DND-41 (cell line): ENCODE results near the gene AMPD2.

Source experiments
- ATAC-seq: fragments of 200-7000 bp; cut with Tn5 transposase; 3 replicates; pipeline ENCODE4 v1.9.1; 2021; ENCODE audit warnings: low read depth; ENCODE audit not compliant: insufficient read depth
- DNase-seq: peaks from one replicate; pipeline ENCODE4 v3.0.0-alpha.2; 2020
- H2AFZ ChIP-seq: 2 replicates; pipeline ENCODE4 v1.6.0; 2012; ENCODE audit warnings: low read depth, low read length
- H3K27ac ChIP-seq: 2 replicates; pipeline ENCODE4 v1.5.1; 2012; ENCODE audit warnings: low read length, inconsistent platforms
- H3K27me3 ChIP-seq: fragments of 200-600 bp; sonication (generic); 2 replicates; pipeline ENCODE4 v1.6.0; 2012; ENCODE audit warnings: low read length, mild to moderate bottlenecking, inconsistent platforms; ENCODE audit not compliant: insufficient read depth, poor library complexity
- H3K36me3 ChIP-seq: 2 replicates; pipeline ENCODE4 v1.5.1; 2012; ENCODE audit warnings: low read length, inconsistent platforms; ENCODE audit not compliant: insufficient read depth
- H3K4me1 ChIP-seq: 2 replicates; pipeline ENCODE4 v1.5.1; 2012; ENCODE audit warnings: mild to moderate bottlenecking, low read length; ENCODE audit not compliant: insufficient read depth
- H3K4me2 ChIP-seq: 2 replicates; pipeline ENCODE4 v1.6.0; 2012; ENCODE audit warnings: mild to moderate bottlenecking, moderate library complexity, low read length, inconsistent platforms; ENCODE audit not compliant: insufficient read depth
- H3K4me3 ChIP-seq, 2 experiments: fragments of 200-600 bp in 1 of 2; shearing (Covaris generic) in 1 of 2; 2 replicates each; pipeline ENCODE4 v1.5.1; 2012 to 2016; ENCODE audit warnings: inconsistent platforms in 2 of 2, low read length in 2 of 2, mild to moderate bottlenecking in 2 of 2, low read depth in 1 of 2, moderate library complexity in 1 of 2
- H3K79me2 ChIP-seq: 2 replicates; pipeline ENCODE4 v1.6.0; 2012; ENCODE audit warnings: low read length, inconsistent platforms; ENCODE audit not compliant: insufficient read depth
- H3K9ac ChIP-seq: 2 replicates; pipeline ENCODE4 v1.6.0; 2012; ENCODE audit warnings: low read depth, mild to moderate bottlenecking, inconsistent platforms, low read length, moderate library complexity
- H3K9me3 ChIP-seq: 2 replicates; pipeline ENCODE4 v1.5.1; 2012; ENCODE audit warnings: low read length, moderate library complexity, mild to moderate bottlenecking, inconsistent platforms; ENCODE audit not compliant: insufficient read depth, severe bottlenecking
- H4K20me1 ChIP-seq: 2 replicates; pipeline ENCODE4 v1.6.0; 2012; ENCODE audit warnings: low read length; ENCODE audit not compliant: insufficient read depth
- EZH2 ChIP-seq: IDR thresholded peaks from 3 replicates; pipeline ENCODE4 v1.6.1; 2012; ENCODE audit warnings: borderline replicate concordance, low read depth, mild to moderate bottlenecking, moderate library complexity, low read length, inconsistent platforms; ENCODE audit not compliant: severe bottlenecking
- TF ChIP-seq, protein P1 (sequence below): IDR thresholded peaks from 2 replicates; pipeline ENCODE4 v1.5.1; 2012; ENCODE audit warnings: borderline replicate concordance, low read length, moderate library complexity, mild to moderate bottlenecking; ENCODE audit not compliant: poor library complexity, severe bottlenecking; ENCODE audit errors: extremely low read depth

Gene AMPD2

DNA sequence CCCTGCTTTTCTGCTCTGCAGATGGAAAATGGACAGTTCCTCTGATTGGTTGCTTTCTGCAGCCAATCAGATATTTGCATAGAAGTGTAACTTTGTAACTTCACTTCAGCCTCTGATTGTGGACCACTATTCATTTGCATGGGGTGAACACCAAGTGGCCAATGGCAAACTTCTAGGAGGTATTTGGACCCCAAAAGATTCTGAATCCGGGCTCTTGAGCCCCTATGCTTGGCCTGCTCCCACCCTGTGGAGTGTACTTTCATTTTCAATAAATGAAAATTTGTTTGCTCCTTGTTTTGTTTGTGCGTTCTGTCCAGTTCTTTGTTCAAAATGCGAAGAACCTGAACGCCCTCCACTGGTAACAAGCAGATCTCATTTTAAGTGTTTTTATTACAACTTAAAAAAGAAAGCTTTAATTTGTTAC is 29.9 kb downstream of the AMPD2 start:
- no peak for ATAC-seq
- Histone ChIP-seq H3K9ac (no peak overlapping the region), H3K4me2 (no peak overlapping the region), H3K9me3 (no peaks in the 10 kb centered on the region), H3K4me1 (no peaks in the 10 kb centered on the region), H3K36me3 (no peaks in the 10 kb centered on the region), H3K27ac (no peak overlapping the region), H2AFZ (no peak overlapping the region), H3K79me2 (no peaks in the 10 kb centered on the region), H3K27me3 (peaks cover 2% of the 10 kb centered on the region), H3K4me3 (no peak overlapping the region), H4K20me1 (no peaks in the 10 kb centered on the region)
- TF ChIP-seq EZH2: no peak
- TF ChIP-seq, protein P1, sequence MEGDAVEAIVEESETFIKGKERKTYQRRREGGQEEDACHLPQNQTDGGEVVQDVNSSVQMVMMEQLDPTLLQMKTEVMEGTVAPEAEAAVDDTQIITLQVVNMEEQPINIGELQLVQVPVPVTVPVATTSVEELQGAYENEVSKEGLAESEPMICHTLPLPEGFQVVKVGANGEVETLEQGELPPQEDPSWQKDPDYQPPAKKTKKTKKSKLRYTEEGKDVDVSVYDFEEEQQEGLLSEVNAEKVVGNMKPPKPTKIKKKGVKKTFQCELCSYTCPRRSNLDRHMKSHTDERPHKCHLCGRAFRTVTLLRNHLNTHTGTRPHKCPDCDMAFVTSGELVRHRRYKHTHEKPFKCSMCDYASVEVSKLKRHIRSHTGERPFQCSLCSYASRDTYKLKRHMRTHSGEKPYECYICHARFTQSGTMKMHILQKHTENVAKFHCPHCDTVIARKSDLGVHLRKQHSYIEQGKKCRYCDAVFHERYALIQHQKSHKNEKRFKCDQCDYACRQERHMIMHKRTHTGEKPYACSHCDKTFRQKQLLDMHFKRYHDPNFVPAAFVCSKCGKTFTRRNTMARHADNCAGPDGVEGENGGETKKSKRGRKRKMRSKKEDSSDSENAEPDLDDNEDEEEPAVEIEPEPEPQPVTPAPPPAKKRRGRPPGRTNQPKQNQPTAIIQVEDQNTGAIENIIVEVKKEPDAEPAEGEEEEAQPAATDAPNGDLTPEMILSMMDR: no peak
- no peak for DNase-seq

DNA sequence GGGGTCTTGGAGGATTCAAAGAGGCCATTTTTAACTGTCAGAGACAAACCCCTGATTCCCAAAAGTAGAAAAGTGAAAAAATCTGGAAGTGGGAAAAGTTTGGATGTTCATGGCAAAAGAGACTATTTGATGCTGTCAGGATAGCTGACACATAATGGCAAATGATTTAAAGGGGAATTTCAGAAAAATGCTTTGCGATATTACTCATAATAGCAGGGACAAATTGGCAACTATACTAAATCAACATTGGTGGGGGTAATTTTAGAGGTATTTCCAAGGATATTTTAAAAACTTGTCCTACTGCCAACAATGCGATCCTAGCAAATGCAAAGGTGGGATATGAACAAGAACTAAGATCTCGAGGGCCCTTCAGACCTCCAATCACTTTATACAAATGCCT is 31.0 kb downstream of the AMPD2 start:
- ATAC-seq: no peak
- no peak for DNase-seq
- Histone ChIP-seq H3K27ac (no peak overlapping the region), H3K4me2 (no peak overlapping the region), H3K79me2 (no peaks in the 10 kb centered on the region), H3K36me3 (no peaks in the 10 kb centered on the region), H2AFZ (no peak overlapping the region), H3K9ac (no peak overlapping the region), H3K4me3 (no peak overlapping the region), H3K9me3 (no peaks in the 10 kb centered on the region), H4K20me1 (no peaks in the 10 kb centered on the region), H3K4me1 (no peaks in the 10 kb centered on the region), H3K27me3 (peaks cover 2% of the 10 kb centered on the region)
- TF ChIP-seq EZH2: no peak
- TF ChIP-seq, protein P1: no peak

DNA sequence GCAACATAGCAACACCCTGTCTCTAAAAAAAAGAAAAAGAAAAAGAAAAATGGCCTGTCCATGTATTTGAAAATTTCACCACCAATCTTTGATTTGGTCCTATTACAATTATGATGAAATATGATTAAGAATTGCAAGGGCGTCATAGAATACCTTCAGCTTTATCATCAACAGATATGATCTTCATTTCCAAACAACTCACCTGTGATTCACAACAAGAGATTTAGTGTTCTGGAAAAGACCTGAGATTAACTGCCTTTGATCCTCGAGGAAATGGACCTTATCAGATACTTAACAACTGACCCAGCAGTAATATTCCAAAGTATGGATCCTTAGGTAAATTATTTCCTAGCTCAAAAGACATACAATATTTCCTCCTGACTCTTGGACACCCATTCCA is 32.8 kb downstream of the AMPD2 start:
- ATAC-seq (no peak), DNase-seq (no peak)
- TF ChIP-seq EZH2: no peak
- TF ChIP-seq, protein P1: no peak
- H3K79me2 ChIP-seq: no peaks in the 10 kb centered on the region
- H4K20me1 ChIP-seq: no peaks in the 10 kb centered on the region
- H3K36me3 ChIP-seq: no peaks in the 10 kb centered on the region
- H3K4me1 ChIP-seq: no peaks in the 10 kb centered on the region
- no peaks in the 10 kb centered on the region for H3K9me3 ChIP-seq
- H3K27me3 ChIP-seq: peaks cover 3% of the 10 kb centered on the region
- no peak overlapping the region for H3K27ac ChIP-seq
- no peak overlapping the region for H3K9ac ChIP-seq
- no peak overlapping the region for H3K4me2 ChIP-seq
- no peak overlapping the region for H2AFZ ChIP-seq
- H3K4me3 ChIP-seq: no peak overlapping the region

DNA sequence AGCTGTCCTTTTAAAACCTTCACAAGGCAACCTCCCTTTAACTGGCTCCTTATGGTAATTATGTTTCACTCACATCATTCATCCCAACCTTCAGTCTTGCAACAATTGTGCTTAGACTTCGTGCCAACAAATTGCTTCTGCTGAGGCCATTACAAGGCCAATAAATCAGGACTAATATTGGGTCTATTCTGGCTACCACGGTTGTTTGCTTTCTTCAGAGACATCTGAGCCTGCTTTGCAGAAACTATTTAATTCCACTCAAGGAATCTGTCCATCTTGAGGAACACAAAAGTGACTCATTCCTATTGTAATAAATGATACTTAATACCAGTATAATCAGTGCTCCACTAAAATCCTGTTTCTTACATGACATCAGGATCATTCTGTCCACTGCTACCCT is 33.7 kb downstream of the AMPD2 start:
- Histone ChIP-seq H3K4me3 (no peak overlapping the region), H3K4me1 (no peaks in the 10 kb centered on the region), H4K20me1 (no peaks in the 10 kb centered on the region), H3K36me3 (no peaks in the 10 kb centered on the region), H3K9me3 (no peaks in the 10 kb centered on the region), H2AFZ (no peak overlapping the region), H3K27me3 (peaks cover 4% of the 10 kb centered on the region), H3K27ac (no peak overlapping the region), H3K4me2 (no peak overlapping the region), H3K79me2 (no peaks in the 10 kb centered on the region), H3K9ac (no peak overlapping the region)
- DNase-seq (no peak), ATAC-seq (no peak)
- TF ChIP-seq, protein P1: no peak
- TF ChIP-seq EZH2: no peak
